ENCODE data around the gene SPOCK1. TPM values are rescaled to one million over a fixed set of nuclear protein-coding genes. Genes with fewer than 3 reads are reported as not detected.

Gene SPOCK1
- total RNA-seq, 1 experiment from 2014 or later = 10.9 TPM

- Histone ChIP-seq H3K9ac (ENCODE audit: extremely low read depth, insufficient read length, low read length) (no peak overlapping the region), H3K27ac (ENCODE audit: insufficient read length, low read depth, low read length) (no peak overlapping the region), H3K56ac (ENCODE audit: insufficient read length, low read depth, low read length) (no peak overlapping the region), H3K79me2 (ENCODE audit: insufficient read depth, low read length) (no peaks in the 10 kb centered on the region), H3K14ac (ENCODE audit: insufficient read depth, low read length) (no peak overlapping the region), H2BK5ac (ENCODE audit: insufficient read length, low read length) (no peak overlapping the region), H3K9me3 (ENCODE audit: control insufficient read depth, low read depth, low read length) (no peaks in the 10 kb centered on the region), H4K91ac (ENCODE audit: insufficient read length, low read depth, low read length) (no peak overlapping the region), H3K18ac (ENCODE audit: insufficient read length, low read depth, low read length) (no peak overlapping the region), H2AFZ (ENCODE audit: low read length) (no peak overlapping the region), H3K79me1 (ENCODE audit: insufficient read depth, low read depth, low read length, poor library complexity, severe bottlenecking) (no peaks in the 10 kb centered on the region), H3K23ac (ENCODE audit: insufficient read length, low read depth, low read length) (no peak overlapping the region), H2AK5ac (ENCODE audit: insufficient read length, low read length) (no peak overlapping the region), H4K5ac (ENCODE audit: insufficient read length, low read depth, low read length) (no peak overlapping the region), H3T11ph (ENCODE audit: low read length) (no peak overlapping the region), H2BK20ac (ENCODE audit: low read depth, low read length, poor library complexity, severe bottlenecking) (no peak overlapping the region), H2BK120ac (ENCODE audit: low read depth, low read length, poor library complexity, severe bottlenecking) (no peak overlapping the region), H3K23me2 (ENCODE audit: insufficient read length, low read depth, low read length, poor library complexity, severe bottlenecking) (no peaks in the 10 kb centered on the region), H4K8ac (replicated peaks; ENCODE audit: insufficient read length, low read depth, low read length) (no peak overlapping the region), H3K4me2 (ENCODE audit: insufficient read depth, insufficient read length, low read length) (no peak overlapping the region), H3K4me1 (ENCODE audit: insufficient read depth, low read length) (no peaks in the 10 kb centered on the region), H3K4ac (ENCODE audit: low read depth, low read length) (no peak overlapping the region), H2BK15ac (ENCODE audit: low read depth, low read length) (no peak overlapping the region), H3K27me3 (ENCODE audit: insufficient read depth, low read length) (no peaks in the 10 kb centered on the region), H4K20me1 (ENCODE audit: control insufficient read depth, insufficient read depth, insufficient read length) (no peaks in the 10 kb centered on the region), H2BK12ac (ENCODE audit: insufficient read length, low read depth, low read length) (no peak overlapping the region)
- H3K4me1 Mint-ChIP-seq = no peaks in the 10 kb centered on the region
- no peaks in the 10 kb centered on the region for H3K9me3 Mint-ChIP-seq
- no peak for TF ChIP-seq CTCF (conservative IDR thresholded peaks at IDR 0.05)
- H3K27me3 Mint-ChIP-seq (ENCODE audit: low read depth) = no peaks in the 10 kb centered on the region
- H3K4me3 Mint-ChIP-seq = no peak overlapping the region
- no peak overlapping the region for H3K27ac Mint-ChIP-seq
- DNase-seq = no peak
- H3K36me3 Mint-ChIP-seq (ENCODE audit: insufficient read depth in 1 of 3, low read depth in 3 of 3) = no peaks in the 10 kb centered on the region
Measured at GRCh38 chr5:137167187-137167586, 331.9 kb downstream of the SPOCK1 start.

Data from H9 (cell line).